HEK293 (cell line): Measurements from ENCODE around the gene PROCR.
A peak's percentile ranks its signal among the peaks of the same experiment; 100 is the strongest.

Source experiments
- CTCF ChIA-PET: fragments of 350-600 bp; formaldehyde crosslinking; extraction: SDS; loops from one replicate; lab custom pipeline; 2021; ENCODE audit warnings: antibody characterized with exemption; lab: Yijun Ruan, JAX
- POLR2A ChIA-PET: fragments of 300-600 bp; formaldehyde crosslinking; extraction: SDS; loops from one replicate; lab custom pipeline; 2020; ENCODE audit warnings: antibody characterized with exemption, inconsistent platforms; lab: Yijun Ruan, JAX
- H3K27ac ChIP-seq: fragments of 200-500 bp; sonication (Bioruptor generic); 2 replicates; pipeline ENCODE4 v1.5.1; 2014; ENCODE audit warnings: low read depth, low read length, control low read depth, inconsistent platforms; ENCODE audit errors: extremely low read depth
- H3K36me3 ChIP-seq, 2 experiments: fragments of 200-500 bp in 1 of 2; sonication (Bioruptor generic) in 1 of 2; 1 replicate in 1 of 2; 2 replicates in 1 of 2; pipeline ENCODE4 v1.5.1; 2014 to 2017; ENCODE audit warnings: inconsistent platforms in 2 of 2, low read length in 2 of 2; ENCODE audit not compliant: control insufficient read depth in 2 of 2, insufficient read depth in 1 of 2
- H3K4me1 ChIP-seq: fragments of 200-500 bp; sonication (Bioruptor generic); 2 replicates; pipeline ENCODE4 v1.5.1; 2014; ENCODE audit warnings: mild to moderate bottlenecking, low read length, inconsistent platforms; ENCODE audit not compliant: control insufficient read depth, insufficient read depth
- H3K4me3 ChIP-seq: 2 replicates; pipeline ENCODE4 v1.5.1; 2011; ENCODE audit warnings: low read depth, mild to moderate bottlenecking, control low read depth, low read length, moderate library complexity
- H3K9me3 ChIP-seq: fragments of 200-500 bp; sonication (Bioruptor generic); 2 replicates; pipeline ENCODE4 v1.5.1; 2014; ENCODE audit warnings: low read depth, low read length, inconsistent platforms; ENCODE audit not compliant: control insufficient read depth, insufficient read depth
- BCL11A ChIP-seq: fragments of 450-650 bp; formaldehyde crosslinking; IDR thresholded peaks from 2 replicates; pipeline ENCODE4 v1.5.1; 2016; ENCODE audit warnings: low read depth, missing biosample characterization, missing genetic modification characterization
- PBX3 ChIP-seq: sonication (generic); formaldehyde crosslinking; IDR thresholded peaks from 2 replicates; pipeline ENCODE4 v1.8.1; 2022; ENCODE audit warnings: mild to moderate bottlenecking, moderate library complexity, missing genetic modification reagents
- ZBTB7A ChIP-seq: fragments of 450-650 bp; formaldehyde crosslinking; IDR thresholded peaks from 2 replicates; pipeline ENCODE4 v1.5.1; 2016; ENCODE audit warnings: low read depth, missing biosample characterization, missing genetic modification characterization
- ZNF148 ChIP-seq: fragments of 450-650 bp; formaldehyde crosslinking; IDR thresholded peaks from 2 replicates; pipeline ENCODE4 v1.5.0; 2017; ENCODE audit warnings: missing biosample characterization, missing genetic modification characterization, borderline replicate concordance
- ZNF16 ChIP-seq: fragments of 450-650 bp; formaldehyde crosslinking; IDR thresholded peaks from 2 replicates; pipeline ENCODE4 v1.5.1; 2016; ENCODE audit warnings: low read depth, missing biosample characterization, missing genetic modification characterization
- ZNF211 ChIP-seq: fragments of 450-650 bp; formaldehyde crosslinking; IDR thresholded peaks from 2 replicates; pipeline ENCODE4 v1.5.1; 2016; ENCODE audit warnings: low read depth, missing biosample characterization, missing genetic modification characterization
- ZNF223 ChIP-seq: fragments of 450-650 bp; formaldehyde crosslinking; IDR thresholded peaks from 2 replicates; pipeline ENCODE4 v1.5.1; 2016; ENCODE audit warnings: missing biosample characterization, missing genetic modification characterization
- ZNF362 ChIP-seq: fragments of 450-650 bp; formaldehyde crosslinking; IDR thresholded peaks from 2 replicates; pipeline ENCODE4 v1.5.1; 2016; ENCODE audit warnings: missing biosample characterization, missing genetic modification characterization
- ZNF449 ChIP-seq: fragments of 450-650 bp; formaldehyde crosslinking; IDR thresholded peaks from 2 replicates; pipeline ENCODE4 v1.5.1; 2017; ENCODE audit warnings: missing biosample characterization, mild to moderate bottlenecking, missing genetic modification characterization, moderate library complexity
- ZNF48 ChIP-seq: fragments of 450-650 bp; formaldehyde crosslinking; IDR thresholded peaks from 2 replicates; pipeline ENCODE4 v1.5.1; 2016; ENCODE audit warnings: missing biosample characterization, missing genetic modification characterization
- ZNF514 ChIP-seq: fragments of 450-650 bp; formaldehyde crosslinking; IDR thresholded peaks from 2 replicates; pipeline ENCODE4 v1.5.1; 2016; ENCODE audit warnings: missing biosample characterization, missing genetic modification characterization
- ZNF621 ChIP-seq: fragments of 450-650 bp; formaldehyde crosslinking; IDR thresholded peaks from 2 replicates; pipeline ENCODE4 v1.5.1; 2017; ENCODE audit warnings: missing biosample characterization, missing genetic modification characterization
- ZNF645 ChIP-seq: fragments of 450-650 bp; formaldehyde crosslinking; IDR thresholded peaks from 2 replicates; pipeline ENCODE4; 2016; ENCODE audit warnings: missing biosample characterization, missing genetic modification characterization
- ZNF654 ChIP-seq: fragments of 450-650 bp; formaldehyde crosslinking; IDR thresholded peaks from 2 replicates; pipeline ENCODE4 v1.5.1; 2016; ENCODE audit warnings: low read depth, missing biosample characterization, missing genetic modification characterization
- ZNF692 ChIP-seq: fragments of 450-650 bp; formaldehyde crosslinking; IDR thresholded peaks from 2 replicates; pipeline ENCODE4 v1.5.1; 2016; ENCODE audit warnings: missing biosample characterization, missing genetic modification characterization
- ZNF704 ChIP-seq: fragments of 450-650 bp; formaldehyde crosslinking; IDR thresholded peaks from 2 replicates; pipeline ENCODE4 v1.5.1; 2016; ENCODE audit warnings: missing biosample characterization, missing genetic modification characterization
- ZNF707 ChIP-seq: fragments of 450-650 bp; formaldehyde crosslinking; IDR thresholded peaks from 2 replicates; pipeline ENCODE4 v1.5.1; 2016; ENCODE audit warnings: missing biosample characterization, missing genetic modification characterization
- ZSCAN23 ChIP-seq: fragments of 450-650 bp; formaldehyde crosslinking; IDR thresholded peaks from 2 replicates; pipeline ENCODE4 v1.5.1; 2016; ENCODE audit warnings: missing biosample characterization, missing genetic modification characterization

Gene PROCR

GRCh38 chr20:35179292-35180212 lies 7.7 kb downstream of the PROCR start:
- H3K4me3 ChIP-seq, result no peak overlapping the region
- H3K27ac ChIP-seq, result no peak overlapping the region
- ChIA-PET POLR2A (interaction anchor here (0.7 kb wide), 1 partner anchor 14 kb away, joined by 8 read pairs; no protein-coding TSS in a partner anchor), CTCF (interaction anchor here (0.6 to 1.0 kb wide), 2 partner anchors 35 to 77 kb away, joined by 3 to 4 read pairs; no protein-coding TSS in a partner anchor)
- TF ChIP-seq ZNF645, result no peak
- TF ChIP-seq ZNF362 (tag by site-specific recombination), result peak; percentile 35; the same call in 1 of the 2 replicates
- peaks cover 0 to 9% of the 10 kb centered on the region in 2 experiments; a peak in 1 of 3 replicates for H3K36me3 ChIP-seq
- no peaks in the 10 kb centered on the region for H3K9me3 ChIP-seq
- no peaks in the 10 kb centered on the region for H3K4me1 ChIP-seq

- Histone ChIP-seq H3K36me3 (peaks cover 0 to 9% of the 10 kb centered on the region in 2 experiments; a peak in 1 of 3 replicates), H3K27ac (no peak overlapping the region), H3K4me1 (no peaks in the 10 kb centered on the region), H3K4me3 (no peak overlapping the region), H3K9me3 (no peaks in the 10 kb centered on the region)
- POLR2A ChIA-PET, result no interaction called here
- TF ChIP-seq ZNF449 (no peak), ZNF223 (tag by site-specific recombination) (no peak), ZNF148 (tag by site-specific recombination) (no peak), ZNF704 (no peak), ZNF514 (tag by site-specific recombination) (no peak), BCL11A (tag by site-specific recombination) (no peak), ZNF621 (tag by site-specific recombination) (no peak), ZSCAN23 (tag by site-specific recombination) (no peak), ZBTB7A (tag by site-specific recombination) (no peak)
- CTCF ChIA-PET, result interaction anchor here (0.6 to 1.0 kb wide), 3 partner anchors 35 to 78 kb away, joined by 3 to 4 read pairs (median 3); no protein-coding TSS in a partner anchor
These were observed 8.4 kb downstream of the PROCR start for GRCh38 chr20:35180266-35180665.

GRCh38 chr20:35181731-35182130 lies 9.9 kb downstream of the PROCR start:
- ChIA-PET CTCF (interaction anchor here (0.6 to 0.7 kb wide), 4 partner anchors 11 to 107 kb away, joined by 3 to 6 read pairs (median 4); no protein-coding TSS in a partner anchor), POLR2A (no interaction called here)
- Histone ChIP-seq H3K9me3 (no peaks in the 10 kb centered on the region), H3K27ac (no peak overlapping the region), H3K4me1 (no peaks in the 10 kb centered on the region), H3K4me3 (no peak overlapping the region), H3K36me3 (peaks cover 0 to 3% of the 10 kb centered on the region in 2 experiments; a peak in 1 of 3 replicates)
- TF ChIP-seq ZNF16, result no peak
- no peak for TF ChIP-seq ZNF48 (tag by site-specific recombination)
- no peak for TF ChIP-seq ZNF707 (tag by site-specific recombination)
- no peak for TF ChIP-seq ZNF692
- TF ChIP-seq ZNF211 (tag by site-specific recombination), result no peak
- no peak for TF ChIP-seq PBX3 (CRISPR knock-in tag)
- no peak for TF ChIP-seq ZNF654 (tag by site-specific recombination)
